ENCODE measurements around the gene ASPDH.

- TF ChIP-seq CTCF (IDR thresholded peaks at IDR 0.05; ENCODE audit: extremely low read depth in 1 of 2, insufficient read depth in 1 of 2, low read depth in 1 of 2, low read length in 2 of 2) (peak; percentile 6 to 30), POLR2A (IDR thresholded peaks at IDR 0.05; ENCODE audit: low read depth, low read length) (no peak)
Measured at GRCh38 chr19:50500060-50500752, 13.5 kb downstream of the ASPDH start.

Data from endothelial cell of umbilical vein (primary cell).